Measurements from ENCODE around the gene HOXA9.

The HOXA9 gene

DNA sequence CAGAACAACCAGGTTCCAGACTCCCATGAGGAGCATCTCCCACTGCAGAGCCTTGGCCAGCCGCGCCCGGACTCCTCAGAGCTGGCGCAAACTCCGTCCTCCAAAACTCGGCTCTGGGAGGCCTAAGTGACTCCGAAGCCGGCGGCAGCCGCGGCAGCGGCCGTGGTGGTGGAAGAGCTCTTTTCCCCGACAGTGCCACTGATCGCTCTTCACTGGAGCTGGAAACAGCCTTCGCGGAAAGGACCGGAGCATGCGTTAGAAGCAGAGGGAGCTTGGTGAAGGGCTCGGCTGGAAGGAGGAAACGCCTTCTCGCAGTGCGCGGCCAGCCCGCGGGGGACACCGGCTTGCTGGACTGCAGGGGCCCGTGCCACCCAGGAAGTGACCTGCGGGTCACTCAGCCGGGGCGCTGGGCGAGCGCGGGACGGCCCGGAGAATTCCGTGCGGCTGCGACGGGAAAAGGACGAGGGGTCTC lies 39.5 kb upstream of the HOXA9 start:
- no peak for DNase-seq (ENCODE audit: low spot score)
- no peak for TF ChIP-seq CTCF (IDR thresholded peaks at IDR 0.05; ENCODE audit: extremely low read depth, insufficient read depth, missing control alignments)
- in situ Hi-C loops (cut with MboI; ENCODE audit: low pct_unique_long_range_greater_than_20kb, low sequenced_read_pairs, unreplicated experiment) = loop anchor here (10.0 kb wide), 1 partner anchor 720 kb away; no protein-coding TSS in a partner anchor

DNA sequence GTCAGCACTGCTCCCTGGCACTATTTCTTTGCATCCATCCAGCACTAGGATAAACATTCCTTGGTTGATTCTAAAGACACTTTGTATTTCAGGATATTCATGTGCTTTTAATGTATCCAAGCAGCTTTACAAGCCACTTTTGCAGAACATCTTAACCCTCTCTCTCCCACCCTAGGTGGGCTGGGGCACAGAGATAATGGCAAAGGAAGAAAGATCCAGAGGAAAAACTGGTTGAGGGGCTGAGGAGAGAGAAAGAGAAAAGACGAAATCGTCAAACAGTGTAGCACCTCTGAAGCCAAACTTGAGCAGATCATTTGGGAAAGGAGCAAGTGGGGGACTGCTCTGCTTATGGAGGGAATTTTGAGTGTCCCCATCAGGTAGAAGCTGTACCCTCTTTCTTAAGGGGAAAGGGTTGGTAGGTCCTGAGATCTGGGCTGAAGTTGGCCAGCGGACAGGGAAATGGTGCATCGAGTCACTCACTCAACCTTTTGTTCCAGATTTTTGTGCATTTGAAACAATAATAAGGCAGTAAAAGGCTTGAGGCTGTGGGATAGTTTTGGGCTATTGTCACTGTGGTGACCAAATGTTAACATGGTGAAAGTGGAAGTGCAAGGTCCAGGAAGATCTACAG lies 38.7 kb upstream of the HOXA9 start:
- TF ChIP-seq CTCF (IDR thresholded peaks at IDR 0.05; ENCODE audit: extremely low read depth, insufficient read depth, missing control alignments) = no peak
- no peak for DNase-seq (ENCODE audit: low spot score)
- in situ Hi-C loops (cut with MboI; ENCODE audit: low pct_unique_long_range_greater_than_20kb, low sequenced_read_pairs, unreplicated experiment) = loop anchor here (10.0 kb wide), 1 partner anchor 721 kb away; no protein-coding TSS in a partner anchor

DNA sequence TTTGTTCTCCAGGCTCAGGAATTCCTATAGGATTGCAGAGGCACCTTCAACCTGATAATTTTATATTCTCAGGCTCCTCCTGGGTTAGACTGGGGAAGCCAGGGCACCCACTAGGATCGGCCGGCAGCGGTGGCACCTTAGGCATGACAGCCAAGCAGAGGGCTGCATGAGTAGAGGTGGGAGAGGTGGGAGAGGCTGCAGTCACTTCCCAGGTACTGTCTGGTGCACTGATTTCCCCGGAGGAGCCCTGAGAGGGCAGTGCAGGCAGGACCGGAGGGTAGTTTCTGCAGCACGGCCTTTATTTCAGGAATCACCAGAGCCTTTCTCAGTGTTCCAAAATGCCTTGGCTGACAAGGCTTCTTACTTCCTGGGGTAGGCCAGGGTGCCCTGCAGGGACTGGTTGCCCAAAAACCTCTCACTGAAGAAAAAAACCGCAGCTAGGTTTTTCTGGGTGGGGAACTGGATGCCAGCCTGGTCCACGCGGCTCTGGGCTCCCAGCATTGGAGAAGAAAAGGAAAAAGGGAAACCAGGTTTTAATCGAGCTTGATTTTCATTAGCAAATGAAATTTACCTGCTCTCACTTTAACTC lies 38.1 kb upstream of the HOXA9 start:
- no peak for TF ChIP-seq CTCF (IDR thresholded peaks at IDR 0.05; ENCODE audit: extremely low read depth, insufficient read depth, missing control alignments)
- in situ Hi-C loops (cut with MboI; ENCODE audit: low pct_unique_long_range_greater_than_20kb, low sequenced_read_pairs, unreplicated experiment) = loop anchor here (10.0 kb wide), 1 partner anchor 721 kb away; no protein-coding TSS in a partner anchor

GRCh38 chr7:27202862-27203134 lies 37.5 kb upstream of the HOXA9 start:
- in situ Hi-C loops (cut with MboI; ENCODE audit: low pct_unique_long_range_greater_than_20kb, low sequenced_read_pairs, unreplicated experiment) = loop anchor here (10.0 kb wide), 1 partner anchor 722 kb away; no protein-coding TSS in a partner anchor
- no peak for TF ChIP-seq CTCF (IDR thresholded peaks at IDR 0.05; ENCODE audit: extremely low read depth, insufficient read depth, missing control alignments)
- DNase-seq (ENCODE audit: low spot score) = no peak

More for the DNA sequence above, 38.1 kb upstream of the HOXA9 start:
- no peak for DNase-seq (ENCODE audit: low spot score)

- in situ Hi-C loops (cut with MboI; ENCODE audit: low pct_unique_long_range_greater_than_20kb, low sequenced_read_pairs, unreplicated experiment) = loop anchor here (10.0 kb wide), 1 partner anchor 723 kb away; no protein-coding TSS in a partner anchor
- no peak for TF ChIP-seq CTCF (IDR thresholded peaks at IDR 0.05; ENCODE audit: extremely low read depth, insufficient read depth, missing control alignments)
- no peak for DNase-seq (ENCODE audit: low spot score)
Observed at GRCh38 chr7:27202018-27202861, 36.9 kb upstream of the HOXA9 start.

DNA sequence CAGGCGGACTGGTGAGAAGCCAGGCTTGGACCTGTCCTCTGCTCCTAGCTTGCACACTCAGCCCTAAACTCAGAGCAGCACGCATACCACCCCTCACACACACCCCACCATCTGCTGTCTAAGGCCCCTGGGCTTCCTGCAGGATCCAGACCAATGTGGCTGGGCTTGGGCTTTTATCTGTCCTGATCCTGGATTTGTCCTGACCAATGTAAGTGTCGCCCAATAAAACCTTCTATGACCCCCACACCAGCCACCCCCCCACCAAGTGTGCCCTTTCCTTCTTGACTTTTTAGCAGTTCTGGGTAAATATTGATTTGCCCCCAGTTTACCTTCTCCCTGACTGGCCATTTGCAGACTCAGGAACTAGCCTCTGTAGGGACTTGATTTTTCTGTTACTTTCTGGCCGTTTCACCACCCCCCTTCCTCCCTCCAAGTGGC lies 36.3 kb upstream of the HOXA9 start:
- TF ChIP-seq CTCF (IDR thresholded peaks at IDR 0.05; ENCODE audit: extremely low read depth, insufficient read depth, missing control alignments) = no peak
- in situ Hi-C loops (cut with MboI; ENCODE audit: low pct_unique_long_range_greater_than_20kb, low sequenced_read_pairs, unreplicated experiment) = loop anchor here (10.0 kb wide), 1 partner anchor 723 kb away; no protein-coding TSS in a partner anchor
- no peak for DNase-seq (ENCODE audit: low spot score)
